Neuronal stem cell (in vitro differentiated cells): ENCODE data around the gene NEGR1.

ENCODE experiments used
- DNase-seq: peaks from one replicate; pipeline ENCODE4 v3.0.0-alpha.2; 2013; ENCODE audit warnings: low spot score
- H2AFZ ChIP-seq: one replicate; pipeline ENCODE4 v1.6.1; 2013; ENCODE audit warnings: mild to moderate bottlenecking, low read length, inconsistent platforms
- H2AK5ac ChIP-seq: 2 replicates; pipeline ENCODE4 v1.6.1; 2013; ENCODE audit warnings: low read depth, mild to moderate bottlenecking, inconsistent platforms, low read length, moderate library complexity, mixed read lengths
- H2BK120ac ChIP-seq: 2 replicates; pipeline ENCODE4 v1.6.1; 2013; ENCODE audit warnings: low read depth, mild to moderate bottlenecking, inconsistent platforms, low read length, moderate library complexity, mixed read lengths
- H2BK12ac ChIP-seq: one replicate; pipeline ENCODE4 v1.6.1; 2013; ENCODE audit warnings: low read length, inconsistent platforms
- H2BK15ac ChIP-seq: 2 replicates; pipeline ENCODE4 v1.6.1; 2013; ENCODE audit warnings: mild to moderate bottlenecking, low read length, inconsistent platforms, mixed read lengths
- H2BK5ac ChIP-seq: one replicate; pipeline ENCODE4 v1.6.1; 2013; ENCODE audit warnings: inconsistent platforms, mild to moderate bottlenecking, low read length, moderate library complexity
- H3K14ac ChIP-seq: one replicate; pipeline ENCODE4 v1.6.1; 2013; ENCODE audit warnings: low read length, inconsistent platforms
- H3K18ac ChIP-seq: 2 replicates; pipeline ENCODE4 v1.6.1; 2013; ENCODE audit warnings: low read length, inconsistent platforms
- H3K23ac ChIP-seq: 2 replicates; pipeline ENCODE4 v1.6.1; 2013; ENCODE audit warnings: low read depth, mild to moderate bottlenecking, mixed read lengths, low read length, inconsistent platforms; ENCODE audit not compliant: poor library complexity
- H3K27ac ChIP-seq: replicated peaks from 3 replicates; pipeline ENCODE4 v1.5.1; 2013; ENCODE audit warnings: low read length, inconsistent platforms
- H3K27me3 ChIP-seq, 3 experiments: 2 replicates each; pipeline ENCODE4 v1.6.1; 2013; ENCODE audit warnings: low read length in 3 of 3, mild to moderate bottlenecking in 2 of 3, inconsistent platforms in 1 of 3, low read depth in 1 of 3, mixed read lengths in 1 of 3, moderate library complexity in 1 of 3; ENCODE audit not compliant: control insufficient read depth in 3 of 3, insufficient read depth in 3 of 3
- H3K36me3 ChIP-seq, 2 donors: replicated peaks in 1 of 2; 2 replicates each; pipeline ENCODE4 v1.6.1; 2013; ENCODE audit warnings: low read length in 2 of 2; ENCODE audit not compliant: control insufficient read depth in 2 of 2, insufficient read depth in 2 of 2
- H3K4ac ChIP-seq: 2 replicates; pipeline ENCODE4 v1.6.1; 2013; ENCODE audit warnings: inconsistent platforms, mild to moderate bottlenecking, low read length, moderate library complexity
- H3K4me1 ChIP-seq, 2 donors: 1 replicate in 1 of 2; 2 replicates in 1 of 2; pipeline ENCODE4 v1.6.1; 2013; ENCODE audit warnings: low read length in 2 of 2, low read depth in 1 of 2; ENCODE audit not compliant: control insufficient read depth in 2 of 2, insufficient read depth in 1 of 2
- H3K4me2 ChIP-seq: one replicate; pipeline ENCODE4 v1.6.1; 2013; ENCODE audit warnings: mild to moderate bottlenecking, low read length, inconsistent platforms; ENCODE audit not compliant: insufficient read depth, poor library complexity, severe bottlenecking
- H3K4me3 ChIP-seq, 2 donors: 2 replicates each; pipeline ENCODE4 v1.5.1; 2013; ENCODE audit warnings: low read length in 2 of 2, mild to moderate bottlenecking in 2 of 2, inconsistent platforms in 1 of 2, moderate library complexity in 1 of 2
- H3K79me1 ChIP-seq: one replicate; pipeline ENCODE4 v1.6.1; 2013; ENCODE audit warnings: low read depth, mild to moderate bottlenecking, inconsistent platforms, low read length, moderate library complexity
- H3K9ac ChIP-seq: one replicate; pipeline ENCODE4 v1.6.1; 2013; ENCODE audit warnings: mild to moderate bottlenecking, low read depth, low read length, inconsistent platforms; ENCODE audit not compliant: poor library complexity
- H3K9me3 ChIP-seq, 2 donors: replicated peaks in 1 of 2; 2 replicates each; pipeline versions ENCODE3 to v1.6.1; 2013; ENCODE audit warnings: low read length in 2 of 2, mild to moderate bottlenecking in 2 of 2, inconsistent platforms in 1 of 2, low read depth in 1 of 2, mixed read lengths in 1 of 2, moderate library complexity in 1 of 2; ENCODE audit not compliant: control insufficient read depth in 2 of 2, insufficient read depth in 1 of 2
- H4K8ac ChIP-seq: one replicate; pipeline ENCODE4 v1.6.1; 2013; ENCODE audit warnings: low read depth, mild to moderate bottlenecking, inconsistent platforms, low read length, moderate library complexity
- H4K91ac ChIP-seq: one replicate; pipeline ENCODE4 v1.6.1; 2013; ENCODE audit warnings: low read length, low read depth, mild to moderate bottlenecking, inconsistent platforms; ENCODE audit not compliant: poor library complexity
- WGBS, 2 donors: extraction: QIAGEN DNeasy Blood & Tissue Kit; methylation state at CpG; one replicate each; pipeline ENCODE4 v1.1.7; 2013; ENCODE audit warnings: missing lambda C conversion rate in 2 of 2, mixed read lengths in 1 of 2; ENCODE audit not compliant: insufficient read length in 2 of 2, insufficient replicate concordance in 1 of 2; ENCODE audit errors: extremely low coverage in 2 of 2; 5-methylcytosine and 5-hydroxymethylcytosine counted together

Gene NEGR1

GRCh38 chr1:71577451-71578131 is 704.7 kb downstream of the NEGR1 start:
- H3K9me3 ChIP-seq = no peaks in the 10 kb centered on the region
- H4K91ac ChIP-seq = no peak overlapping the region
- H2BK12ac ChIP-seq = no peak overlapping the region
- no peaks in the 10 kb centered on the region for H3K36me3 ChIP-seq
- H3K18ac ChIP-seq = no peak overlapping the region
- H2AFZ ChIP-seq = no peak overlapping the region
- H3K23ac ChIP-seq = no peak overlapping the region
- no peak overlapping the region for H2BK15ac ChIP-seq
- H2BK120ac ChIP-seq = no peak overlapping the region
- H3K79me1 ChIP-seq = no peaks in the 10 kb centered on the region
- H4K8ac ChIP-seq = no peak overlapping the region
- H3K9ac ChIP-seq = no peak overlapping the region
- no peak overlapping the region for H3K14ac ChIP-seq
- no peak overlapping the region for H3K27ac ChIP-seq
- no peak overlapping the region for H3K4me2 ChIP-seq
- H2AK5ac ChIP-seq = no peak overlapping the region
- no peaks in the 10 kb centered on the region for H3K4me1 ChIP-seq
- H3K4me3 ChIP-seq = no peak overlapping the region
- WGBS, 2 donors = no CpG with 5 or more reads among the region's 3 CpGs
- H3K27me3 ChIP-seq = no peaks in the 10 kb centered on the region
- H3K4ac ChIP-seq = no peak overlapping the region
- no peak overlapping the region for H2BK5ac ChIP-seq
- no peak for DNase-seq

GRCh38 chr1:71572038-71572437 is 710.3 kb downstream of the NEGR1 start:
- H3K23ac ChIP-seq = no peak overlapping the region
- H2BK12ac ChIP-seq = no peak overlapping the region
- DNase-seq = no peak
- H3K4me2 ChIP-seq = no peak overlapping the region
- H4K8ac ChIP-seq = no peak overlapping the region
- no CpG with 5 or more reads among the region's 3 CpGs for WGBS, 2 donors
- H3K27me3 ChIP-seq = no peaks in the 10 kb centered on the region
- no peaks in the 10 kb centered on the region for H3K79me1 ChIP-seq
- no peak overlapping the region for H3K9ac ChIP-seq
- no peak overlapping the region for H2AFZ ChIP-seq
- no peak overlapping the region for H3K14ac ChIP-seq
- no peak overlapping the region for H3K4me3 ChIP-seq
- no peaks in the 10 kb centered on the region for H3K9me3 ChIP-seq
- H3K4ac ChIP-seq = no peak overlapping the region
- no peak overlapping the region for H3K27ac ChIP-seq
- H2BK120ac ChIP-seq = no peak overlapping the region
- H3K4me1 ChIP-seq = peaks cover 0 to 3% of the 10 kb centered on the region in 2 donors
- H2BK5ac ChIP-seq = no peak overlapping the region
- no peak overlapping the region for H4K91ac ChIP-seq
- no peak overlapping the region for H3K18ac ChIP-seq
- no peak overlapping the region for H2BK15ac ChIP-seq
- H3K36me3 ChIP-seq = no peaks in the 10 kb centered on the region
- no peak overlapping the region for H2AK5ac ChIP-seq

- Histone ChIP-seq H2BK15ac (no peak overlapping the region), H3K36me3 (no peaks in the 10 kb centered on the region), H2AFZ (no peak overlapping the region), H3K27me3 (no peaks in the 10 kb centered on the region), H4K91ac (no peak overlapping the region), H3K4ac (no peak overlapping the region), H3K18ac (no peak overlapping the region), H3K14ac (no peak overlapping the region), H3K4me2 (no peak overlapping the region), H3K9ac (no peak overlapping the region), H2BK5ac (no peak overlapping the region), H3K23ac (no peak overlapping the region), H2BK120ac (no peak overlapping the region), H3K4me3 (no peak overlapping the region), H3K4me1 (no peaks in the 10 kb centered on the region), H2AK5ac (no peak overlapping the region), H3K9me3 (no peaks in the 10 kb centered on the region), H2BK12ac (no peak overlapping the region), H3K79me1 (no peaks in the 10 kb centered on the region), H4K8ac (no peak overlapping the region), H3K27ac (no peak overlapping the region)
- WGBS, 2 donors = no CpG with 5 or more reads among the region's 1 CpG
- no peak for DNase-seq
Observed at GRCh38 chr1:71566413-71566812, 715.9 kb downstream of the NEGR1 start.

- no peak for DNase-seq
- Histone ChIP-seq H2AFZ (no peak overlapping the region), H3K18ac (no peak overlapping the region), H3K36me3 (no peaks in the 10 kb centered on the region), H3K27ac (no peak overlapping the region), H3K27me3 (no peaks in the 10 kb centered on the region), H3K23ac (no peak overlapping the region), H2BK120ac (no peak overlapping the region), H3K4me1 (no peaks in the 10 kb centered on the region), H3K4ac (no peak overlapping the region), H2AK5ac (no peak overlapping the region), H3K79me1 (no peaks in the 10 kb centered on the region), H3K14ac (no peak overlapping the region), H3K9ac (no peak overlapping the region), H2BK12ac (no peak overlapping the region), H4K8ac (no peak overlapping the region), H3K4me3 (no peak overlapping the region), H2BK15ac (no peak overlapping the region), H3K9me3 (no peaks in the 10 kb centered on the region), H2BK5ac (no peak overlapping the region), H3K4me2 (no peak overlapping the region), H4K91ac (no peak overlapping the region)
- WGBS, 2 donors = no CpG with 5 or more reads among the region's 3 CpGs
Observed at GRCh38 chr1:71565831-71566230, 716.5 kb downstream of the NEGR1 start.
